HG03097 (cell line): Measurements from ENCODE around the gene CBLIF.
"Not testable (repeated sequence)": the region's sequence is repeated elsewhere in the genome, so short reads cannot be mapped to it uniquely, and the experiment has no call there.

ENCODE experiments used
- ATAC-seq: cut with Tn5 transposase; IDR thresholded peaks from one replicate; pipeline ENCODE4 v1.9.1; 2021; ENCODE audit not compliant: unreplicated experiment, low FRiP score

The CBLIF gene

GRCh38 chr11:59845399-59845798 lies at the start of gene CBLIF:
Gene CBLIF, minus strand, starts transcription at chr11:59845499. Its CDS starts 46 bp downstream, at chr11:59845453.
- ATAC-seq = no peak

GRCh38 chr11:59894616-59895015 lies 49.3 kb upstream of the CBLIF start:
- ATAC-seq = no peak

GRCh38 chr11:59891781-59892181 lies 46.5 kb upstream of the CBLIF start:
- ATAC-seq = no peak

- not testable (repeated sequence) for ATAC-seq
Measured at GRCh38 chr11:59887156-59887555, 41.9 kb upstream of the CBLIF start.

GRCh38 chr11:59883597-59883996 lies 38.3 kb upstream of the CBLIF start:
- ATAC-seq = no peak

- ATAC-seq = no peak
Measured at GRCh38 chr11:59879567-59879966, 34.3 kb upstream of the CBLIF start.

- ATAC-seq = no peak
Measured at GRCh38 chr11:59878575-59878974, 33.3 kb upstream of the CBLIF start, which contains the start of gene OOSP3. Gene OOSP3, plus strand, starts transcription at chr11:59878782. Its CDS starts 27 bp downstream, at chr11:59878809.

- ATAC-seq = no peak
Measured at GRCh38 chr11:59877784-59878183, 32.5 kb upstream of the CBLIF start.

- no peak for ATAC-seq
Measured at GRCh38 chr11:59877325-59877724, 32.0 kb upstream of the CBLIF start.

GRCh38 chr11:59875856-59876519 lies 30.7 kb upstream of the CBLIF start:
- ATAC-seq = no peak

GRCh38 chr11:59872076-59872475 lies 26.8 kb upstream of the CBLIF start:
- no peak for ATAC-seq

- ATAC-seq = no peak
Measured at GRCh38 chr11:59867946-59868345, 22.6 kb upstream of the CBLIF start.

GRCh38 chr11:59866836-59867235 lies 21.5 kb upstream of the CBLIF start:
- no peak for ATAC-seq

- no peak for ATAC-seq
Measured at GRCh38 chr11:59866397-59866796, 21.1 kb upstream of the CBLIF start, which contains the start of gene TCN1. Gene TCN1, minus strand, starts transcription at chr11:59866487. Its CDS starts 17 bp downstream, at chr11:59866470.

GRCh38 chr11:59865031-59865430 lies 19.7 kb upstream of the CBLIF start:
- ATAC-seq = no peak

GRCh38 chr11:59862252-59862651 lies 17.0 kb upstream of the CBLIF start:
- ATAC-seq = no peak

- ATAC-seq = no peak
Measured at GRCh38 chr11:59859673-59860072, 14.4 kb upstream of the CBLIF start.

GRCh38 chr11:59857439-59858434 lies 12.4 kb upstream of the CBLIF start:
- no peak for ATAC-seq

GRCh38 chr11:59854871-59855270 lies 9.6 kb upstream of the CBLIF start:
- ATAC-seq = no peak

- ATAC-seq = not testable (repeated sequence)
Measured at GRCh38 chr11:59851416-59851815, 6.1 kb upstream of the CBLIF start.

GRCh38 chr11:59849551-59849950 lies 4.3 kb upstream of the CBLIF start:
- not testable (repeated sequence) for ATAC-seq
